Left ventricle myocardium superior (tissue), 1 donor: Measurements from ENCODE around the gene ITGB5. TPM values are rescaled to one million over a fixed set of nuclear protein-coding genes. Genes with fewer than 3 reads are reported as not detected.
"Not testable (repeated sequence)": the region's sequence is repeated elsewhere in the genome, so short reads cannot be mapped to it uniquely, and the experiment has no call there.

Source experiments
- ATAC-seq: fragments of 200-7000 bp; cut with Tn5 transposase; one replicate; pipeline ENCODE4 v1.9.1; 2020; ENCODE audit warnings: mild to moderate bottlenecking, moderate library complexity
- DNase-seq: peaks from one replicate; pipeline ENCODE4 v3.0.0-alpha.2; 2020
- intact Hi-C: fragments of 100-400 bp; cut with micrococcal nuclease; formaldehyde crosslinking; loops from one replicate; pipeline ENCODE4 v1.11.0; 2022
- total RNA-seq: library from RNA; stranded (reverse); fragmentation: NEBNext Ultra II Directional; extraction: Animal tissue kit (Norgen Biotek cat#: 25700); gene quantifications from one replicate; pipeline ENCODE4 v1.2.1, GENCODE V29; 2021
- donor health status: DM: no; HTN: yes; CAD: no; lungs with severe emphysema.

Gene ITGB5
- total RNA-seq, 1 donor from 2014 or later, result 109 TPM

DNA sequence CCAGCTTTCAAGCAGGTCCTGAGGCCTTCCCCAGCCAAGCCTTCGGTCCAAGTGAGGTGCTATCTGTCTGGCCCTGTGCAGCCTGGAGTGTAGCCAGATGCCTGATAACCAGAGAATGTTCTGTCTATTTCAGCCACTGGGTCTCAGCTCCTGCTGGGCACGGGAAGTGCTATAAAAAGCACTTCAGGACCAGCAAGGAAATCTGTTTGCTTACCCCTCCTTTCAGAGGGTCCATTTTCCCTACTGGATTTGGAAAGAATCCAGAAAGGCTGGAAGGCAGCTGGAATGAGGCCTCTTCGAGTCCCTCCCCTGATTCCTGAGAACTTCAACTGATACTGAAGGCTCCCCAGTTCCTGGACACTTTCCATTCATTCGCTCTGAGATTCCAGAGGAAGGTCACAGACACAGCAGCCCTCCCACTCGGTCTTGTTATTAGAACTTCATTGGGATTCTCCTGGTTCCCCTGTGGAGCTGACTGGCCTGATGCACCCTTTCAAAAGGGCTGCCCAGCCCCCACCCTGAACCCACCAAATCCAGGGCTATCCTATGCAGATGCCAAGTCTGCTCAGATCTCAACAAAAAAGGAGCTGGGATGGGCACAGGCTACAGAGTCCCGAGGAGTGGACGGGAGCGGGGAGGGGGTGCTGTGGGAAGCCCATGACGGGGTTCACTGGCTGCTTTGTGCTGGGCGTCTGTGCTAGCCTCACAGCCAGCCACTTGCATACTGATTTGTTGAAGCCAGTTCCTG lies 86.5 kb downstream of the ITGB5 start:
- DNase-seq, result peak; percentile 80
- peak; percentile 91 for ATAC-seq
- intact Hi-C loops, result no loop called here

- intact Hi-C loops, result no loop called here
- no peak for DNase-seq
- ATAC-seq, result peak; percentile 8
Measured at GRCh38 chr3:124800076-124800475, 87.1 kb downstream of the ITGB5 start.

GRCh38 chr3:124799676-124800075 lies 87.5 kb downstream of the ITGB5 start:
- intact Hi-C loops, result no loop called here
- DNase-seq (no peak), ATAC-seq (no peak)

DNA sequence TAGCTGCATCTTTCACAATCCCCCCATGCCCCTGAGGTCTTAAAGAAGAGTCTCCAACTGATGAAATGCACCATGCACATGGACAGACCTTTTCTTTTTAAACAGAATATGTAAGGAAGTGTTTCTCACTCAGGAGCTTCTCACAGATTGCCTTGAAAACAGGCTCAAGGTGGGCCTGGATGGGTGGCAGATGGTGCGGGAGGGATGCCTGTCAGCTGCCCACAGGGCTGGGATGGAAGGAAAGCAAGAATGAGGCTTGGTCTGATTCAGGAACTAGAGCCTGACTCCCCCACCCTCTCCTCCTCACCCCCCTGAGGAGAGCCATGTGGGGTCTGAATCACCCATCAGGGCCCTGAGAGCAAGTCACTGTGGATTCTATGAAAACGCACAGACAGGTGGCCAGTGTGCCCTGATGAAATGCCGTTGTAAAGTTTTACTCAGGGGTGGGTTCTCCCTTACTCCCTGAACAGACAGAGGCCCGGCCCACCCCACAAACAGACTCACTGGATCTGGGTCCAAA lies 89.7 kb downstream of the ITGB5 start:
- DNase-seq (no peak), ATAC-seq (no peak)
- intact Hi-C loops, result no loop called here

DNA sequence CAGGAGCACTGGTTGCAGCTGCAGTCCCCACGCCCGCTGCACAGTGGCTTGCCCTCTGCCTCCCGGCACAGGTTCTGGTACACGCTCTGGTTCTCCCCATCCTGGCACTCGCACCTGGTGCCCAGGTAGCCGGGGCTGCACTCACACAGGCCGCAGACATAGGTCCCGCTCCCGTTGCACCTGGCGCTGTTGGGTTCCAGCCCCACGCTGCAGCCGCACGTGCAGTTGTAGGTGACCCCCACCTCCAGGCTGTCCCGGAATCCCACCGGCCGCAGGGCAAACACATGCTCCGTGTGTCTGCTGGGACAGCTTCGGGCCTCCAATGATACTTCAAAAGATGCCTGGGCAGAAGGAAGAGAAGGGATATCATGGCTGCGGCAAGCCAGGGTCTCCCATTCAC lies 90.7 kb downstream of the ITGB5 start:
- intact Hi-C loops, result no loop called here
- no peak for DNase-seq
- ATAC-seq, result no peak

DNA sequence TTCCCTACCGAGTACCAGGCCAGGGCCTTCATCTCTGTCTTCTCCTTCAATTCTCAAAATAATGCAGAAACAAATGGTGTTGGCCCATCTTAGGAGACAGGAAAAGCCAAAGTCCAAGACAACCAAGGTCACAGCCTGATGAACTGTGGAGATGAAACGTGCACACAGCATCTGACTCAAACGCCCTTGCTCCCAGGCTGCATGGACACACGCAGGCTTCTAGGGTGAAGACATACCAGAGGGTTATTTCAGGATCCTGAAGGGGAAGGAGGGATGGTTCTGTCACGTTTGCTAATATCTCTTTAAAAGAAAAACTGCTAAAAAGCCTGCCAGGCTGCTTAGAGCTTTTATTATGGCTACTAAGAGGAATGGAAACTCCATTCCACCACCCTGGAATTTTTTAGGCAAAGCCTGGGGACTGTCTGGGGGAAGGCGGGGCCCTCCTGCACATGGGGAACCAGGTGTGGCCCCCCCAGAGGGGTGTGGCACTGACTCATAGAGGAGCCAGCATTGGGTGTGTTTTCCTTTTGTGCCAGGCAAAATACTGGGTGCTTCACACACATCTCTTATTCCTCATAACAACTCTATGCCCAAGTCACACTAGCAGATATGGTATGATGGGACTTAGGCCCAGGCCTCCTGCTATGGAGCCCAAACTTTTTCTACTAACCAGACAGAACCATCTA lies 94.0 kb downstream of the ITGB5 start:
- DNase-seq, result no peak
- no peak for ATAC-seq
- intact Hi-C loops, result no loop called here

GRCh38 chr3:124792341-124793040 lies 94.7 kb downstream of the ITGB5 start:
- intact Hi-C loops, result no loop called here
- DNase-seq (no peak), ATAC-seq (no peak)

GRCh38 chr3:124791639-124792151 lies 95.5 kb downstream of the ITGB5 start:
- ATAC-seq, result peak; percentile 71
- DNase-seq, result peak; percentile 52
- intact Hi-C loops, result no loop called here

DNA sequence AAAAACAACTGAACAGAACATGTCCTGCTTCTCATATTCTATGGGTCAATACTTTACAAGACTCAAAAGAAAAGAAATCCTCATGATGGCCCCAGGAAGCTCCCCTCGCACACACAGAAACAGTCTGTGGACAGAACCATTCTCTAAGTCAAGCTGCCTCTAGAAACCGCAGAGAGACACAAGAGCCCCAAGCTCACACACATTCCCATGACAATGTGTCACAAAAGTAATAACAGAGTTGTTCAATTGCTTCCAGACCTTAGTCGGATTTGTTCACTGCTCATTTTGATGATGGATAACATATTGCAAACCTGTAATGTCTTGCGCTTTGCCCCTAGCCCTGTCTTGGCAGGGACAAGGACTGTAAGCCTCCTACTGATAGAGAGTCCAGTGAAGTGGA lies 96.0 kb downstream of the ITGB5 start:
- ATAC-seq, result peak; percentile 8
- intact Hi-C loops, result no loop called here
- no peak for DNase-seq

DNA sequence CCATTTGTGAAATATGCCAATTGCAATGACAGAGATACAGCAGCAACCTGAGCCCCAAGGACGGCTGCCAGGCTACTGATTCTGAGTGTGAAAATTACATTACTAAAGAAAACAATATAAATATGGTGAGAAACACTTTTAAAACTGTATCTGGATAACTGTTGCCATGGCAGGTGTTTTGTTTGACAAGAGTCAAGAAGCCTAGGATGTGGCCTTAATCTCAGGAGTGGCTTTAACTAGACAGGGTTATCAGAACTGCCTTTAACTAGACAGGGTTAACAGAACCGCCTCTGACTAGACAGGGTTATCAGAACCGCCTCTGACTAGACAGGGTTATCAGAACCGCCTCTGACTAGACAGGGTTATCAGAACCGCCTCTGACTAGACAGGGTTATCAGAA lies 98.1 kb downstream of the ITGB5 start:
- intact Hi-C loops, ATAC-seq, DNase-seq: not testable (repeated sequence)

GRCh38 chr3:124788254-124788745 lies 98.9 kb downstream of the ITGB5 start:
- ATAC-seq (no peak), DNase-seq (no peak)
- intact Hi-C loops, result no loop called here

GRCh38 chr3:124787476-124788195 lies 99.5 kb downstream of the ITGB5 start:
- peak; percentile 28 for ATAC-seq
- intact Hi-C loops, result no loop called here
- DNase-seq, result no peak

GRCh38 chr3:124786511-124787241 lies 100.5 kb downstream of the ITGB5 start:
- peak; percentile 49 for ATAC-seq
- no peak for DNase-seq
- intact Hi-C loops, result no loop called here

DNA sequence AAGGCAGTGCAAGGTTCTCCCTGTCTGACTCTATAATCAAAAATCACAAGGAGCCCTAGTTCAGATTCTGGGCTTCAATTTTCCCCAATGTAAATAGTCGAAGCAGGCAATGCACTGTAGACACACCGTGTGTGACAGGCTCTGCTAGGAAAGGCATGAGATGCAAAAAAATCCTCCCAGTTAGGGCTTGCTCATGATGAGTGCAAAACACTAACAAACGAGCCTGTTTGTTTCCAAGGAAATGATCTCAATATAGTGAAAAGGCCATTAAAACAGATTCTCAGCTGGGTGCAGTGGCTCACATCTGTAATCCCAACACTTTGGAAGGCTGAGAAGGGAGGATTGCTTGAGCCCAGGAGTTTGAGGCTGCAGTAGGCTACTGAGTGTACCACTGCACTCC lies 101.2 kb downstream of the ITGB5 start:
- DNase-seq (no peak), ATAC-seq (peak; percentile 2)
- intact Hi-C loops, result no loop called here

DNA sequence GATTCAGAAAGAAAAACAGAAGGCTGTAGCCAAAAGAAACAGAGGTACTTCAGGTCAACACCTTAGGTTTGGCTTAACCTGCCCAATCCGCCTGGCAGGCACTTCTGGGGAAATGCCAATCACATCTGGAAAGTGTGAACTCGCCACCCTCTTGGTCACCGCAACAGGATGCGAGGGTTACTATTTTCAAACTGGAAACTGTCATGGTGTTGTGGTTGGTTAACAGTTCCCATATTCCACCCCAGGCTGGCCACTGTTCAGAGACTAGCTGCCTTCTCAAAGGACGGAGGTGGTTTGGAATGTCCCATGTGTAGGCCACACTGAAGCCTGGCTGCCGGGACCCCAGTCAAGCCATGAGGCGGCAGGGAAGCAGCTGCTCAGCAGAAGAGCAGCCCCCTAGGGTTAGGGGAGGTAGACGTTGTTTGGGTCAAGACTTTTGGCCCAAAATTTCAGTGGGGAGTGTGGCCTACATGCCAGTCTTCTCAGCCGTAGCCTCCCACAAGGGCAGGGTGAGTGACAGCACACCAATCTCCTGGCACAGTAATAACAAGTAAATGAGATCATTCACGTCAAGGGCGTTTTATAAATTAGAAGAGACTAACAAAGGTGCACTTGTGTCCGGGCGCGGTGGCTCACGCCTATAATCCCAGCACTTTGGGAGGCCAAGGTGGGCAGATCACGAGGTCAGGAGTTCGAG lies 102.3 kb downstream of the ITGB5 start:
- no peak for ATAC-seq
- no peak for DNase-seq
- intact Hi-C loops, result no loop called here

DNA sequence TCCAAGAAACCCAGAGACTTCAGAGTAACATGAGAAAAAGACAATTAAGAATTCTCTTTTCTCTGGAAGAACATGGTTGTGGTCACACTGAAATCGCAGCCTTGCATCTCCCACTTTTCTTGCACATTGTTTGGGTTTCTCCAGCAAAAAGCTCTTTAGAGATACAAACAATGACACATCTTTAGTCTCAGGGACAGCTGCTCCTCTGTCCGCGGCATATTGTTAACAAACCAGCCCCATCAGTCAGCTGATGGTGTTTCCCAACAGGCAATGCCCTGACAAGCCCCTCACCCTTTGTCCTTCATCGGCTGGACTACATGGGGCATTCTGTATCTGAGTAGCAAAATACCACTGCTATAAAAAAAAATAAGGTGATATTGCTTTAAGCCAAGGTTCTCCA lies 103.5 kb downstream of the ITGB5 start:
- DNase-seq (no peak), ATAC-seq (no peak)
- intact Hi-C loops, result no loop called here

DNA sequence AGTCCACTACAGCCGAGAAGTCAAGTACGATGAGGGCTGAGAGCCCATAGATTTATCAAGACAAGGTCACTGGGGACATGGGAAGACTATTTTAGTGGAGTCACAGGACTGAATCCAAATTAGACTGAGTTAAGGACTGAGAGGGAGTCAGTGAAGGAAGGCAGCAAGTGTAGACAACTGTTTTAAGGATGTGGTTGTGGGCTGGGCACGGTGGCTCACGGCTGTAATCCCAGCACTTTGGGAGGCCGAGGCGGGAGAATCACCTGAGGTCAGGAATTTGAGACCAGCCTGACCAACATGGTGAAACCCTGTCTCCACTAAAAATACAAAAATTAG lies 104.8 kb downstream of the ITGB5 start:
- ATAC-seq, intact Hi-C loops, DNase-seq: not testable (repeated sequence)
